Glomerular visceral epithelial cell (primary cell): ENCODE data around the gene KIN.
A peak's percentile ranks its signal among the peaks of the same experiment; 100 is the strongest.
"Not testable (repeated sequence)": the region's sequence is repeated elsewhere in the genome, so short reads cannot be mapped to it uniquely, and the experiment has no call there.

Experiments used
- DNase-seq: peaks from one replicate; pipeline ENCODE4 v3.0.0-alpha.2; 2016; ENCODE audit errors: extremely low spot score

KIN gene, protein sequence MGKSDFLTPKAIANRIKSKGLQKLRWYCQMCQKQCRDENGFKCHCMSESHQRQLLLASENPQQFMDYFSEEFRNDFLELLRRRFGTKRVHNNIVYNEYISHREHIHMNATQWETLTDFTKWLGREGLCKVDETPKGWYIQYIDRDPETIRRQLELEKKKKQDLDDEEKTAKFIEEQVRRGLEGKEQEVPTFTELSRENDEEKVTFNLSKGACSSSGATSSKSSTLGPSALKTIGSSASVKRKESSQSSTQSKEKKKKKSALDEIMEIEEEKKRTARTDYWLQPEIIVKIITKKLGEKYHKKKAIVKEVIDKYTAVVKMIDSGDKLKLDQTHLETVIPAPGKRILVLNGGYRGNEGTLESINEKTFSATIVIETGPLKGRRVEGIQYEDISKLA

DNA sequence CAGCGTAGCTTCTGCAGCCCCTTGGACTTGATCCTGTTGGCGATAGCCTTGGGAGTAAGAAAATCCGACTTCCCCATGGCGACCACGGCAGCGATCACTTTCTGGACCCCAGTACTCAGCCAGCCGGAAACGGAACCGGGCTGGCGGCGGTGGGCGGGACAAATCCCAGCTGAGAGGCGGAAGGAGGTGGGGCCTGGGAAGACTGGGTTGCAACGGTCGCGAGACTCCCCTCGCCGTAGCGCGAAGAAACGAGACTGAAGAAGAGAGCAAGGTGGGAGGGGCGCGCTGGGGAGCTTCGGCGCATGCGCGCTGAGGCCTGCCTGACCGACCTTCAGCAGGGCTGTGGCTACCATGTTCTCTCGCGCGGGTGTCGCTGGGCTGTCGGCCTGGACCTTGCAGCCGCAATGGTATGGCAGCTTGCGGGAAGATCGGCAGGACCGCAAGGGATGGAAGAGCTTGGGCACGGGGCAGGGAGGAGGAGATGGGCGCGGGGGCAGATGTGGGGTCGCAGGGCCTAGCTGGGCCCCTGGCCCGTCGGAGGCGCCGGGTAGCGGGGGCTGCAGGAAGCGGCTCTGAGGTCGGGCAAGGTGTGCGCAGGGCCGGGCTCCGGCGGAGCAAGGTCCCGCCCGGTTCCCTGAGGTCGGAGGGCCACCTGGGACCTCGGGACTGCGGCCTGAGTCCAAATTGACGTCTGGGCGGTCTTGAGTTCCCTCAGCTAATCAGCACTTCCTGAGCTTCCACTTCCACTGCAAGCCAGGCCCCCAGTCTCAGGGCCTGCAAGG, at the start of gene KIN, which contains the start of gene ATP5F1C:
KIN (minus strand) TSS at position 137 of the 782 bp plus-strand sequence; CDS start at position 77, 60 bp downstream.
ATP5F1C (plus strand) TSS at position 321 of the 782 bp plus-strand sequence; CDS start at position 352, 31 bp downstream.
- DNase-seq, result peak; percentile 98

DNA sequence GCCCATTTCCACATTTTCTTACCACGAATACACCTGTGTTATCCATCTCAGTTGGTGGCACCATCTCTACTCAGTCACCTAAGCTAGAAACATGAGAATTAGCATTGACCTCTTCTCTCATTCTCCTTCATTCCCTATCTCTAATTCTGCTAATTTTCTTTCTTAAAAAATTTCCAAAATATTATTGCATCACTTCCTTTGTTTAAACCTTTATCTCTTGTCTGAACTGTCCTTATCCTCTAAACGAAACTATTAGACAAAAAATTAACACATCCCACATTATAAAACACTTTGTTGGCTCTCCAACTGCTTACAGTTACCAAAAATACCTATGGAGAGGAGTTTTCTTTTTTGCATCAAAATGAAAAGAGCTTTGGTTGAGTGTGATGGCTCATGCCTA, 48.8 kb upstream of the KIN start:
- DNase-seq, result no peak

DNA sequence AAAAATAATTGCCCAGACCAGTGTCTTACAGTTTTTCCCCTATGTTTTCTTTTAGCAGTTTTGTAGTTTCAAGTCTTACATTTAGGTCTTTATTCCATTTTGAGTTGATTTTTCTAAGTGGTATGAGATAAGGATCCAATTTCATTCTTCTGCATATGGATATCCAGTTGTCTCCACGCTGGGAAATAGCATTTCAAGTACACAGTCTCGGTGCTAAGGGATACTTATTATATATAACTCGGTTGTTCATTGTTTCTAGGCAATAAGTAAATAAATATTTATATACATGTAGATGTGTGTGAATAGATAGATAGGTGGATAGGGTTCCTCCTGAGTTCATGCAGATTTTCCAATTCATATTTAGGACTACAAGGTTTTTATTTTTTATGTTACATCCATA, 46.5 kb upstream of the KIN start:
- no peak for DNase-seq

DNA sequence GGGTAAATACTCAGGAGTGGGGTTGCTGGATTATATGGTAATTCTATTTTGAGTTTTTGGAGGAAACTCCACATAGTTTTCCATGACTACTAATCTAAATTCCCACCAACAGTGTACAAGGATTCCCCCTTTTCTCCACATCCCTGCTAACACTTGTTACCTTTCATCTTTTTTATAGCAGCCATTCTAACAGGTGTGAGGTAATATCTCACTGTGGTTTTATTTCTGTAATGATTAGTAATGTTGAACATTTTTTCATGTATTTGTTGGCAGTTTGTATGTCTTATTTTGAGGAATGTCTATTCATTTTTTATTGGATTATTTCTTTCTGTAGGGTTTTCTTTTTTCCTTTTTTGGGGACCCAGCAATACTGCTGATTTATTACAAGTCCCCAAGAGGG, 45.4 kb upstream of the KIN start:
- DNase-seq, result no peak

DNA sequence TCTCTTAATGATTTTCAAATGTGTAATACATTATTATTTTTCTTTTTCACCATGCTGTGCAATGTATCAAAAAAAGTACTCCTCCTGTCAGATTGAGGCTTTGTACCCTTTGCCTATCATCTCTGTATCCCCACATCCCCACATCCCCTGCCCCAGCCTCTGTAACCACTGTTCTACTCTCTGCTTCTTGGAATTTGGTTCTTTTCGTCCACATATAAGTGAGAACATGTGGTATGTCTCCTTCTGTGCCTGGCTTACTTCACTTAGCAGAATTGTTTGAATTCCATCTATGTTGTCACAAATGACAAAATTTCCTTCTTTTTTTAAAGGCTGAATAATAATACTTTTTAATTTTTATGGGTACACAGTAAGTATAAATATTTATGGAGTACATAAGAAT, 44.3 kb upstream of the KIN start:
- no peak for DNase-seq

DNA sequence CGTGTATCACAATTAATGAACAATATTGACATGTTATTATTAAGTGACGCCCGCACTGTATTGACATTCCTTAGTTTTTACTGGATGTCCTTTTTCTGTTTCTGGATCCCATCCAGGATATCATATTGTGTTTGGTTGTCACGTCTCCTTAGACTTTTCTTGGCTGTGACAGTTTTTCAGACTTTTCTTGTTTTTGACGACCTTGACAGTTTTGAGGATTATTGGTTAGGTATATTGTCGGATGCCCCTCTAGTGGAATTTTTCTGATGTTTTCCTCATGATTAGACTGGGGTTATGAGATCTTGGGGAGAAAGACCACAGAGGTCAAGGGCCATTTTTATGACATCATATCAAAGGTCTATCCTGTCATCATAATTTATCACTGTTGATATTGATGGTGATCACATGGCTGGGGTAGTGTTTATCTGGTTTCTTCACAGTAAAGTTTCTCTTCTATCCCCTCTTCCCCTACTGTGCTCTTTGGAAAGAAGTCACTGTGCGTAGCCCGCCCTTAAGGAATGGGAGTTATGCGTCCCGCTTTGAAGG, 41.6 kb upstream of the KIN start:
- DNase-seq, result no peak

DNA sequence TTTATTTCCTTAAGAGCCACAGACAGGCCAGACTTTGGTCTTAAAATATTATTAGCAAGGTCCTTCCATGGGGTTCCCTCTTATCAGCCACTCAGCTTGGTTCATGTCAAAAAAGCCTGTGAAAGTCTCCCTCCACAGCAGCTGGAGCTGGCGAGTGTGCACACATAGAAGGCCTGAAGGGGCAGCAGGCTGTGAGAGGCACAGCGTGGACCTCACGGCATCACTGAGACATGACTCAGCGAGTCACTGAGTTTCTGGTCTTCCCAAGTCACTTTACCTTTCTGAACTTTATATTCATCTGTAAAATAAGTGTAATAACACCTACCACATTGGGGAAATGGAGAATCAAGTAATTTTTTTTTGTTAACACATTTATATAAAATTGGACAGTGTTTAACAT, 39.2 kb upstream of the KIN start:
- peak; percentile 60 for DNase-seq

DNA sequence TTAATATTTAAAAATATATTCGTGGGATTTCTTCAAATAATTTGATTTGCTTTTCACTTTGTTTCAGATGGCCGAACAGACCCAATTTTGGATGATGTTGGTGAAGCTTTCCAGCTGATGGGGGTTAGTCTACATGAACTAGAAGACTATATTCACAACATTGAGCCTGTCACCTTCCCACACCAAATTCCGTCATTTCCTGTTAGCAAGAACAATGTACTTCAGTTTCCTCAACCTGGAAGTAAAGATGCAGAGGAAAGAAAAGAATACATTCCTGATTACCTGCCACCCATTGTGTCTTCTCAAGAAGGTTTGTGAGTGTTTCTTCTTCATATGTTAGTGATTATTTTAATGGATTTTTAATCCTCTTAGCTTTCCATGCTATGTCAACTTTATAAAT, 36.5 kb upstream of the KIN start:
- no peak for DNase-seq

DNA sequence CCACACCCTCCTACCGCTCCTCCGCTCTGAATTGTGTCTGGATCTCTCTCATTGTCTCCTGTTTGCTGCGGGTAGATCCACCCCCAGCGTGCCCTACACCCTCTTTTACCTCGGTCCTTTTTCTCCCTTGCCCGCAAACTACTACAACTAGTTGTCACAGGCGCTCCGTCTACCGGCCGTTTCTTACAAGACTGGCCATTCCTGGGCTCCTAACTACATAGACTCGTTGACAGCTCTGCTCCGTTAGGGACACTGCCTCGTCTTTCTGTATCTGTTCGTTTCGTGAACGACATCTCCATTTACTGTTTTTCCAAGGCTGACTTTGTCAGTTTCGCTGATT, 31.3 kb upstream of the KIN start:
- peak; percentile 39 for DNase-seq

DNA sequence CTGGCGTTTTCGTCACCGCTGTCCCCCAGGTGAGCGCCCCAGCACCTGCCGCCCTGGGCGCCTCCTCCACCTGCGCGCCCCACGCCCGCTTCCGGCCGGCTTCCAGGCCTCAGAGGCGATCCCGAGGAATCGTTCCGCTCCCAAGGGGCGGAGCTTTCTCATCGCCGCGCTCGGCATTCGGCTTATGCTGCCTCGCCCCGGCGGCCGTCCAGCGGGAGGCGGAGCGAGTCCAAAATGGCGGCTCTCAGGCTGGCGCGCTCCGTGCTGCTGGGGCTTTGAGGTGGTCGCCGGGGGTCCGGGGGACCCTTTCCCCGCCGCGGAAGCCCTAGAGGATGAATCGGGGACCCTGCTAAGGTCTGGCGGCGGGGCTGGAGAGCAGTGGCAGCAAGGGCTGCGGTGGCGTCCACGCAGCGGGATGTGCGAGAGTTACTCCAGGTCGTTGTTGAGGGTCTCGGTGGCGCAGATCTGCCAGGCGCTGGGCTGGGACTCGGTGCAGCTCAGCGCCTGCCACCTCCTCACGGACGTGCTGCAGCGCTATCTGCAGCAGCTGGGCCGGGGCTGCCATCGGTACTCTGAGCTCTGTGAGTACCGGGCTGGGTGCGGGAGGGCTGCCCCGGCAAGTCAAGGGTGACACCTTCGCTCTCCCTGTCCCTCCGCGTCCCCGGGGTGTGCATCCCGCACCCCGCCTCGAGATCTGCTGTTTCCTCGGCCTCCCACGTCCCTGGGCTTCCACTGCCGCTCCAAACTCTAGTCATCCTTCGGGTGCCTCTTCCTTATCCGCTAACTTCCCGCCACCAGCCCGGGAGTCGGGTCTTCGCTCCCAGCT, 30.7 kb upstream of the KIN start, which contains the start of gene TAF3:
TAF3 (plus strand) TSS at position 211 of the 826 bp plus-strand sequence; CDS start at position 416, 205 bp downstream.
- peak; percentile 84 for DNase-seq

DNA sequence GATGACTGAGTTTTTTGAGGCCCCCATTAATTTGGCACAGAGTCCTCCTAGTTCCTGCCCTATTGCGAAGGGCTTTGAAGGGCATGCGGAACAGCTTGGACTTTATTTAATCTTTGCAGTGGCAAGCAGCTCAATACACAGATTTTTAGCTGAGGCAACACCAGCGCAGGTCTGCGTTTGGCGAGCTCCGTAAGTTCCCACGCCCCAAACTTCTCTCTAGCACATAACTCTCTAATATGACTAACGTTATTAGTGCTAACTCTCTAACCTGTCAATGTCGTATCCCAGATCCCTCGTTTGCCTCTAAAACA, 30.1 kb upstream of the KIN start:
- no peak for DNase-seq

DNA sequence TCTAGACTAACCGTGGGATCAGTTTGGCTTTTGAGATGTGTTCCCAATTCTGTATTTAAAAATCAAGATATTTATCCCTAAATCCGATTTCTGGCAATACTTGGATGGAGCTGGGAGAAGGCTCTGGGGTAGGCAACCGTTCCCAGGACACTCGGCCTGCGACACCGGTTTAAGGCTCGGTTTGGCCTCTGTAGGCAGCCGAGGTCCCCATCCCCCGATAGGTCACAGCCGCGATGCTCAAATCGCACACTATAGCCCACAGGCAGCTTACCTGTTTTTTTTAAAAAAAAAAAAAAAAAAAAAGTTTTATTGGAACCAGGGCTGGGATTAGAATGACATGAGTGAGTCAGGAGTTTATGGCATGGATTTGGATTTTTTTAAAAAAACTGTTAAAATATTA, 29.8 kb upstream of the KIN start:
- no peak for DNase-seq

DNA sequence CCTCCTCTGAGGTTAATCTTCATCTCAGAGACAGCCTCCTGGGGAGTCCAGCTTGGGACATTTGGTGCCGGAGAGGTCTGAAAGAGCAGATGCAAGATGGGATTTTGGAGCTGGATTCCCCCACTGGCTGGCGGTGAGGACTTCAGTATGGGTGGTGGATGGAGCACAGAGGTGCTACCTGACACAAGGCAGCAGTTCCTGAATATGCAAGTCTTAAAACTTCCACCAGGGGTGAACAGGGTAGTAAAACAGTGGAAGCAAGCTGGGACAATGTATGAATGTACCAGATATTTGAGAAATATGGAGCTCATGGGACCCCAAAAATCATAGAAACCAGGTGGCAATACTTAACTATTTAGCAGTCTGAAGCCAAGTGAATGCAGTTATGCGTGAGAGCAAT, 25.7 kb upstream of the KIN start:
- no peak for DNase-seq

DNA sequence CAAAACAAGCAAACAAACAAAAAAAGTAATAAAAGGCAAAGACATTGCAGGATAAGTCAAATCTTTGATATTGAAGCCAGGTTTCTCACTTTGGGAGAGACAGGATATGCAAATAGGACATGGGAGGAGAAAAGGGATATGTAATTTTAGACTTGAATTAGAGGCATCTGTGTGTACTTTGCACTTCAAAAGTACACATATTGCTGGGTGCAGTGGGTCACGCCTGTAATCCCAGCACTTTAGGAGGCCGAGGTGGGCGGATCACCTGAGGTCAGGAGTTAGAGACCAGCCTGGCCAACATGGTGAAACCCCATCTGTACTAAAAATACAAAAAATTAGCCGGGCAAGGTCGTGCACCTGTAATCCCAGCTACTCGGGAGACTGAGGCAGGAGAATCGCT, 23.9 kb upstream of the KIN start:
- DNase-seq, result not testable (repeated sequence)

DNA sequence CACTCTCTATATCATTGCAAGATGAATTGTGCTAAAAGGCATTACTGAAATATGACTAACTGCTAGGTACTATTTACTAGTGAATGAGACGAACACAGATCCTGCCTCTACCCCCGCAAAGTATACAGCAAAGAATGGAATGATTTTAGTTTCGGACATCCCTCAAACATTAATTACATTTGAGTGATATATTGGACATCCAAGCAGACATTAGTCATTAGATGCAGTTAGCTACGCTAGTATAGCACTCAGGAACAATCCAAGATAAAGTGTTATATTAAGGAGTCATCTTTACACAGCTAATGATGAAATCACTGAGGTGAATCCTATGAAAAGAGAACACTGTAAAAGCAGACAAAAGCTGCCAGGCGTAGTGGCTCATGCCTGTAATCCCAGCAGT, 23.2 kb upstream of the KIN start:
- no peak for DNase-seq

DNA sequence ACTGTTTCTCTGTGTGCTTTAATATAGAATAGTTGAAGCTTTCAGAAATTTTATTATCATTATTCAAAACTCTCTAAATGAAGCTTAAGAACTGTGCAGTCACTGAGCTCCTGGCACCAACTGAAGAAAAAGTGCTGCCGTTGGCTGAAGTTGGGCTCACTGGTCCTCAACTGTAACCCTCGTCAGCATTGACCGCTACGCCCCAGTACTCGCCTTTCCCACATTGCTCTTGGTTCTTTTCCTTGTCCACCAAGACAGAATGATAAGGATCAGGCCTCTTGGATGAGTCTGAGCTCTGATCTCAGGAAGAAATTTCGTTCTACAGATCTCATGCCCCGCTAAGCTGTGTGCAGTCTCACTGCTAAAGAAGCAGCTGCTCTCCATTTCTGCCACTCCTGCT, 22.6 kb upstream of the KIN start:
- no peak for DNase-seq

DNA sequence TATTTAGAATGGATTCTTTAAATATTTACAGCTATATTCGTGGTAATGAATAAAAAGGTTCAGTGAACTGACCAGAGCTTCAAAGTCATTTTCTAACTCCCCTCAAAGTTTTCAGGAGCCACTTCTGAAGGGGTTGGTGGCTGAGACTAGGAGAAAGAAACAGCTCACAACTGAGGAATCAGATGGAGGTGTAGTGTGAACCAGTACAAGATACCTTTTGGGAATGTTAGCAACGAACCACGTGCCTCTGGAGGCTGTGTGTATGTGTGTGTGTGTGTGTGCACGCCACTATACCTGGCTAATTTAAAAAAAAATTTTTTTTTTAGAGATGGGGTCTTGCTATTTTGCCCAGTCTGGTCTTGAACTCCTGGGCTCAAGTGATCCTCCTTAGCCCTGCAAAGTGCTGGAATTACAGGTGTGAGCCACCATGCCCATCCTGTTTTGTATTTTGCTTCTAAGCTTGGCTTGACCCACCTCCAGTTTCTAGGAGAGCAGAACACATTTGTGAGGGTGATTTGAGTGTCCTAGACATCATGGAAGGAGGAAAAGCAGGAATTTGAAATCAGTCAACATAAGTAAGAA, 21.0 kb upstream of the KIN start:
- no peak for DNase-seq

DNA sequence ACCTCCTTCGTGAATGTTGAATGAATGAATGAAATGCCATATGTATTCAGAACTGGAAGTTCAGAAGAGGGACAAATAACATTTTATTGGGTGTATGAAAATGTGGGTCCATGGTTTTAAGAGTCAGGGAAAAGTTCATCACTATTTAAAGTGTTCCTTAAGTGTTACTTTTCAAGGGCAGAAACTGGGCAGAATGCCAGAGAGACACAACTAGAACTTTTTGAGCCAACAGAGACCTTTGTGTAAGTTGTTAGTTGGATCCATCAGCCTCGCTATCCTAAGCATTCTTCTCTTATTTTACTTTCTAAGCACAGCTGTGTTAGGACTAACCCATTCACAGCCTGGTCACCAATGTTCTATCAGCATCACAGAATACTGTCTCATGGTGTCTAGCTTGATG, 16.9 kb upstream of the KIN start:
- DNase-seq, result no peak

DNA sequence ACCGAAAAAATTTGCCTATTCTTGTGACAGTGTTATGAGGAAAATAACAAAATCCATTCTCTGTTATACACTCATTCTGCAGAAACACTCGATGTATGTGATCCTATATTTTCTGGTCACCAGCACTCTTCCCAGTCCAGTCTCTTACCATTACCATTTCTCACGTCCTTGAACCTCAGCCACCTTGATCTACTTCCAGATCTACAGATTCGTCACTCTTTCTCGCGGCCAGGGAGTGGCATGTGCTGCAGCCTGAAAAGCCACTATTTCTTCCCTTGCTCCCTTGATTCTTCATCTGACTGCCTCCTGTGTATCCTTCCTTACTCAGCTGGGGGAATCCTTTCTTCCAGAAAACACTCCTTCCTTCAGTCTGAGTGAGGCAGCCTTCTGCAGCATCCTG, 16.4 kb upstream of the KIN start:
- DNase-seq, result no peak

DNA sequence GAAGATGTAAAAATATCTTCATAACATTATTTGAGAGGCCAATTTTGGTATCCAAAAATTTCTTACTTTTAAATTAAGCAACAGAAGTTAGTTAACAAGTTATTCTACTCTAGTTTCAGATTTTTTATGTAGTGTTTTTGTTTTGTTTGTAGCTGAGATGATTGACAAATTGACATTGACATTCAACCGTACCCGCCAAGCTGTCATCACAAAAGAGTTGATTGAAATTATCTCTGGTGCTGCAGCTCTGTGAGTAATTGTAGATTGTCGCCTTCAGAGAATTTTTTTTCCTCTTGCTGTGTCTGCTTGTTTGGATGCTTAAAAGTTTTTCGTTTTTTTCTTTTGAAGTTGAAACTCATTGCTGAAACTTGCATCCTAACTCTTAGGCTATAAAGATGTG, 14.8 kb upstream of the KIN start:
- DNase-seq, result no peak

DNA sequence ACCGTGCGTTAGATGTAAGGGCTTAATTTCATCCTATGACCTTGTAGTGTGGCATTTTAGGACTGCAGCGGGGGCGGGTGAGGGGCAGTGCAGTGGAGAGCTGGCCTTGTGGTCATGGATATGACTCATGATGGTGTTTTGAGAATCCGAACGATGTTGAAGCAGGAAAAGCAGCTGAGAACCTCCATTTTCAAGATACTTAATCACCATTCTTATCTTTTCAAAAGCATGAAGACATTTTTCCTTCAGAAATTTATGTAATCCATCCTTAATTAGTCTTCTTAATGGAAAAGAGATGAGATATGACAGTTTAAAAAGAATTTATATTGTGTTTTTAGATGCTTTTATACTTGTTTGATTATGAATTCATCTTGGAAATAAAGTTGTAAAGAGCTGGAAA, 9.8 kb upstream of the KIN start:
- peak; percentile 77 for DNase-seq

DNA sequence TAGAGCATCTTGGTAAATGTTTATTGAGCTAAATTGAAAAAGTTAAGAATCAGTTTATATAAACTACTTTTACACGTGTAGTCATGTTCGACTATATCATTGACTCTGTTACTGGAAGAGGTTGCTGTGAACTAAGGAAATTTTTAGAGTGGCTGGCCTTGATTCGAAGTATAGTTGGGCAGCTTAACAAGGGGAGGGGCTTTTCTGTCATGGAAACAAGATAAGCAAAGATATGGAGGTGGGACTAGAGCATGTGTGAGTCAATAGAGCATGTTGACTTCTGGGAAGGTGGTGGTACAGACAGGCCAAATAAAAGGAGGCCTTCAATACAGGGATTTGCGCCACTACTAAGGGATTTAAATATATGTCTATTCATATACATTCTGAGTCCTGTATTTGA, 7.8 kb upstream of the KIN start:
- no peak for DNase-seq
